K562 (cell line): ENCODE data around the gene HMBS. TPM values are rescaled to one million over a fixed set of nuclear protein-coding genes. Genes with fewer than 3 reads are reported as not detected.

Experiments used
- BRD4 ChIP-seq: fragments of 200-600 bp; sonication (generic); IDR thresholded peaks from 2 replicates; pipeline ENCODE4 v1.6.1; 2017; ENCODE audit warnings: inconsistent platforms
- CREB3L1 ChIP-seq: fragments of 450-650 bp; IDR thresholded peaks from 2 replicates; pipeline ENCODE4 v1.6.1; 2014; ENCODE audit warnings: low read depth, mild to moderate bottlenecking, moderate library complexity, borderline replicate concordance
- ETS1 ChIP-seq: conservative IDR thresholded peaks from 2 replicates; pipeline ENCODE4 v1.6.1; 2011; ENCODE audit warnings: low read depth, mild to moderate bottlenecking, low read length; ENCODE audit not compliant: control insufficient read depth
- MEF2A ChIP-seq: IDR thresholded peaks from 2 replicates; pipeline ENCODE4 v1.6.1; 2011; ENCODE audit warnings: low read depth, mild to moderate bottlenecking, low read length, moderate library complexity; ENCODE audit not compliant: control insufficient read depth
- MXI1 ChIP-seq: IDR thresholded peaks from 2 replicates; pipeline ENCODE4 v1.6.1; 2011; ENCODE audit warnings: low read depth, mild to moderate bottlenecking, improper control_type of control experiment, low read length
- PHF21A ChIP-seq: fragments of 450-650 bp; IDR thresholded peaks from 2 replicates; pipeline ENCODE4 v1.6.1; 2017; ENCODE audit warnings: low read depth, borderline replicate concordance
- PML ChIP-seq: IDR thresholded peaks from 2 replicates; pipeline ENCODE4 v1.6.1; 2012; ENCODE audit warnings: low read length, inconsistent platforms
- POU5F1 ChIP-seq: fragments of 150-350 bp; IDR thresholded peaks from 2 replicates; pipeline ENCODE4 v1.6.1; 2014; ENCODE audit warnings: borderline replicate concordance, low read length, low read depth, mild to moderate bottlenecking; ENCODE audit not compliant: partially characterized antibody
- PPARD ChIP-seq: fragments of 250-450 bp; sonication (Bioruptor Pico); IDR thresholded peaks from 2 replicates; pipeline ENCODE4 v1.8.0; 2022; ENCODE audit warnings: inconsistent platforms, mild to moderate bottlenecking, moderate library complexity
- PYGO2 ChIP-seq: fragments of 450-650 bp; IDR thresholded peaks from 2 replicates; pipeline ENCODE4 v1.6.1; 2016; ENCODE audit warnings: mild to moderate bottlenecking, missing genetic modification characterization, moderate library complexity, missing compliant biosample characterization
- SIX5 ChIP-seq, 2 experiments: IDR thresholded peaks; 2 replicates each; pipeline ENCODE4 v1.6.1; 2011; ENCODE audit warnings: low read length in 2 of 2, borderline replicate concordance in 1 of 2, low read depth in 1 of 2, mild to moderate bottlenecking in 1 of 2, moderate library complexity in 1 of 2; ENCODE audit not compliant: insufficient read depth in 1 of 2
- TFAM ChIP-seq: fragments of 250-450 bp; sonication (Bioruptor Pico); conservative IDR thresholded peaks from 2 replicates; pipeline ENCODE4 v1.5.0; 2021; ENCODE audit warnings: mild to moderate bottlenecking, moderate library complexity
- WHSC1 ChIP-seq: IDR thresholded peaks from one replicate; pipeline ENCODE4 v1.6.1; 2012; ENCODE audit warnings: low read length, control low read depth, inconsistent platforms
- XRCC3 ChIP-seq: fragments of 450-650 bp; IDR thresholded peaks from 2 replicates; pipeline ENCODE4 v1.6.1; 2017; ENCODE audit warnings: mild to moderate bottlenecking, moderate library complexity
- ZBTB1 ChIP-seq: sonication (generic); formaldehyde crosslinking; IDR thresholded peaks from 2 replicates; pipeline ENCODE4 v1.8.1; 2023; ENCODE audit warnings: missing genetic modification reagents, low read depth, mild to moderate bottlenecking, borderline replicate concordance
- ZKSCAN8 ChIP-seq: fragments of 200-800 bp; sonication (Bioruptor generic); IDR thresholded peaks from 2 replicates; pipeline ENCODE4 v1.6.1; 2016; ENCODE audit warnings: missing genetic modification characterization, missing compliant biosample characterization
- polyA plus RNA-seq, 8 experiments: library from polyadenylated mRNA; depleted of rRNA in 4 of 8; stranded (reverse) in 5 of 8; unstranded in 3 of 8; fragments of >200 nt; fragmentation: Nextera tagmentation in 2 of 8; fragmentation: Illumina TruSeq in 1 of 8; extraction: Ambion mirVana in 2 of 8; extraction: Trizol in 1 of 8; gene quantifications; 2 replicates each; pipeline versions ENCODE4 v1.2.1 to v1.2.3, GENCODE V29; 2011 to 2014; ENCODE audit warnings: inconsistent platforms in 1 of 8, missing spikeins in 1 of 8
- total RNA-seq, 7 experiments: library from RNA; depleted of rRNA in 6 of 7; stranded (reverse); fragments of >200 nt in 6 of 7; fragmentation: Illumina TruSeq in 2 of 7; extraction: Trizol in 2 of 7; gene quantifications; 2 replicates each; pipeline versions ENCODE4 v1.2.1 to v1.2.3, GENCODE V29; 2011 to 2021; ENCODE audit warnings: low replicate concordance in 1 of 7
- TF ChIP-seq, protein P1 (sequence below): IDR thresholded peaks from 2 replicates; pipeline ENCODE4 v1.6.1; 2014; ENCODE audit warnings: antibody characterized with exemption
- TF ChIP-seq, protein P2 (sequence below): sonication (generic); formaldehyde crosslinking; IDR thresholded peaks from 2 replicates; pipeline ENCODE4 v1.8.0; 2022; ENCODE audit warnings: mild to moderate bottlenecking, low read depth, missing genetic modification reagents
- TF ChIP-seq, protein P3 (sequence below): fragments of 450-650 bp; formaldehyde crosslinking; IDR thresholded peaks from 2 replicates; pipeline ENCODE4 v1.4.0; 2020; ENCODE audit warnings: mild to moderate bottlenecking
- TF ChIP-seq, protein P4 (sequence below): fragments of 250-450 bp; sonication (Bioruptor Pico); IDR thresholded peaks from 2 replicates; pipeline ENCODE4 v1.8.0; 2021; ENCODE audit warnings: borderline replicate concordance, mild to moderate bottlenecking, moderate library complexity; ENCODE audit not compliant: poor library complexity, severe bottlenecking

HMBS gene
- total and polyA plus RNA-seq, 9 of the 15 experiments (the other 6 are each of a cell fraction or from before 2014, with no cell fraction given) = 56.9 to 385 (median 286) TPM

GRCh38 chr11:119057000-119057769 lies 27.5 kb upstream of the HMBS start, which contains the start of gene HYOU1 (continued):
- TF ChIP-seq ZKSCAN8 = no peak
- TF ChIP-seq XRCC3 = no peak
- TF ChIP-seq, protein P1, sequence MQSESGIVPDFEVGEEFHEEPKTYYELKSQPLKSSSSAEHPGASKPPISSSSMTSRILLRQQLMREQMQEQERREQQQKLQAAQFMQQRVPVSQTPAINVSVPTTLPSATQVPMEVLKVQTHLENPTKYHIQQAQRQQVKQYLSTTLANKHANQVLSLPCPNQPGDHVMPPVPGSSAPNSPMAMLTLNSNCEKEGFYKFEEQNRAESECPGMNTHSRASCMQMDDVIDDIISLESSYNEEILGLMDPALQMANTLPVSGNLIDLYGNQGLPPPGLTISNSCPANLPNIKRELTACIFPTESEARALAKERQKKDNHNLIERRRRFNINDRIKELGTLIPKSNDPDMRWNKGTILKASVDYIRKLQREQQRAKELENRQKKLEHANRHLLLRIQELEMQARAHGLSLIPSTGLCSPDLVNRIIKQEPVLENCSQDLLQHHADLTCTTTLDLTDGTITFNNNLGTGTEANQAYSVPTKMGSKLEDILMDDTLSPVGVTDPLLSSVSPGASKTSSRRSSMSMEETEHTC = no peak
- no peak for TF ChIP-seq SIX5 (IDR thresholded peaks at IDR 0.05; ENCODE audit: borderline replicate concordance in 1 of 2, insufficient read depth in 1 of 2, low read depth in 1 of 2, low read length in 2 of 2)
- TF ChIP-seq CREB3L1 = peak; percentile 92
- TF ChIP-seq MXI1 = 0 out of 2 replicates have a peak, but pooled peaks have one; percentile 40
- TF ChIP-seq TFAM = no peak
- no peak for TF ChIP-seq PML
- TF ChIP-seq POU5F1 = no peak
- no peak for TF ChIP-seq PYGO2 (tag)
- TF ChIP-seq PPARD (CRISPR knock-in tag) = no peak
- TF ChIP-seq BRD4 = peak; percentile 48; the same call in 1 of the 2 replicates
- peak; percentile 69; the same call in 1 of the 2 replicates for TF ChIP-seq ETS1
- no peak for TF ChIP-seq WHSC1
- TF ChIP-seq, protein P2, sequence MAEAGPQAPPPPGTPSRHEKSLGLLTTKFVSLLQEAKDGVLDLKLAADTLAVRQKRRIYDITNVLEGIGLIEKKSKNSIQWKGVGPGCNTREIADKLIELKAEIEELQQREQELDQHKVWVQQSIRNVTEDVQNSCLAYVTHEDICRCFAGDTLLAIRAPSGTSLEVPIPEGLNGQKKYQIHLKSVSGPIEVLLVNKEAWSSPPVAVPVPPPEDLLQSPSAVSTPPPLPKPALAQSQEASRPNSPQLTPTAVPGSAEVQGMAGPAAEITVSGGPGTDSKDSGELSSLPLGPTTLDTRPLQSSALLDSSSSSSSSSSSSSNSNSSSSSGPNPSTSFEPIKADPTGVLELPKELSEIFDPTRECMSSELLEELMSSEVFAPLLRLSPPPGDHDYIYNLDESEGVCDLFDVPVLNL (CRISPR knock-in tag) = no peak
- no peak for TF ChIP-seq MEF2A
- TF ChIP-seq ZBTB1 (CRISPR knock-in tag) = peak; percentile 22; the same call in 1 of the 2 replicates
- TF ChIP-seq PHF21A = no peak
- TF ChIP-seq, protein P3, sequence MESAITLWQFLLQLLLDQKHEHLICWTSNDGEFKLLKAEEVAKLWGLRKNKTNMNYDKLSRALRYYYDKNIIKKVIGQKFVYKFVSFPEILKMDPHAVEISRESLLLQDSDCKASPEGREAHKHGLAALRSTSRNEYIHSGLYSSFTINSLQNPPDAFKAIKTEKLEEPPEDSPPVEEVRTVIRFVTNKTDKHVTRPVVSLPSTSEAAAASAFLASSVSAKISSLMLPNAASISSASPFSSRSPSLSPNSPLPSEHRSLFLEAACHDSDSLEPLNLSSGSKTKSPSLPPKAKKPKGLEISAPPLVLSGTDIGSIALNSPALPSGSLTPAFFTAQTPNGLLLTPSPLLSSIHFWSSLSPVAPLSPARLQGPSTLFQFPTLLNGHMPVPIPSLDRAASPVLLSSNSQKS = no peak
- TF ChIP-seq, protein P4, sequence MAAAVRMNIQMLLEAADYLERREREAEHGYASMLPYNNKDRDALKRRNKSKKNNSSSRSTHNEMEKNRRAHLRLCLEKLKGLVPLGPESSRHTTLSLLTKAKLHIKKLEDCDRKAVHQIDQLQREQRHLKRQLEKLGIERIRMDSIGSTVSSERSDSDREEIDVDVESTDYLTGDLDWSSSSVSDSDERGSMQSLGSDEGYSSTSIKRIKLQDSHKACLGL (CRISPR knock-in tag) = peak; percentile 59
